Progenitor cell of endocrine pancreas (in vitro differentiated cells): ENCODE measurements around the gene GPRIN1. TPM values are rescaled to one million over a fixed set of nuclear protein-coding genes. Genes with fewer than 3 reads are reported as not detected.

ENCODE experiments used
- DNase-seq: peaks from one replicate; pipeline ENCODE4 v3.0.0; 2021; ENCODE audit warnings: low spot score; ENCODE audit not compliant: unreplicated experiment
- H3K27ac Mint-ChIP-seq: 2 replicates; pipeline ENCODE4 v1.8.0; 2021; ENCODE audit warnings: mild to moderate bottlenecking, moderate library complexity, mixed read lengths
- H3K27me3 Mint-ChIP-seq: 2 replicates; pipeline ENCODE4 v1.8.0; 2021; ENCODE audit warnings: mixed read lengths
- H3K36me3 Mint-ChIP-seq: 2 replicates; pipeline ENCODE4 v1.8.0; 2022; ENCODE audit warnings: mixed read lengths; ENCODE audit not compliant: insufficient read depth
- H3K4me1 Mint-ChIP-seq: 2 replicates; pipeline ENCODE4 v1.8.0; 2021; ENCODE audit warnings: low read depth, mixed read lengths
- H3K4me3 Mint-ChIP-seq: 2 replicates; pipeline ENCODE4 v1.8.0; 2021; ENCODE audit warnings: low read depth, mild to moderate bottlenecking, moderate library complexity, mixed read lengths
- H3K9me3 Mint-ChIP-seq: 2 replicates; pipeline ENCODE4 v1.8.0; 2021; ENCODE audit warnings: low read depth, mixed read lengths
- total RNA-seq: library from RNA; stranded (reverse); gene quantifications from 2 replicates; pipeline ENCODE4 v1.2.1, GENCODE V29; 2021
- TF ChIP-seq, protein P1 (sequence below): fragments of 200-600 bp; sonication (generic); IDR thresholded peaks from one replicate; pipeline ENCODE4 v1.5.0; 2021; ENCODE audit warnings: antibody characterized with exemption, mild to moderate bottlenecking; ENCODE audit not compliant: unreplicated experiment

The GPRIN1 gene
- total RNA-seq, 1 donor from 2014 or later, result 5.9 TPM

DNA sequence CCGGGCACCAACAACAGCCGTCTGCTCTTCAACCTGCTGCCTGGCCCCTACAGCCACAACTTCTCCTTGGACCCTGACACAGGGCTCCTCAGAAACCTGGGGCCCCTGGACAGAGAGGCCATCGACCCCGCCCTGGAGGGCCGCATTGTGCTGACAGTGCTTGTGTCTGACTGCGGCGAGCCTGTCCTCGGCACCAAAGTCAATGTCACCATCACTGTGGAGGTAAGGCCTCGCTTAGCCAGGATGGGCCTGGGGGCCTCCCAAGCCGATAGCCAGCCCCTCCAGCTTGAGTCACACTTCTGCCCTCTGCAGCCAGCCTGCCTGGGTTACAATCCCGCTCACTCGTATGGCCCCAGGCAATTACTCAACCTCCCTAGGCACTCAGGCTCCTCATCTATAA is 28.6 kb downstream of the GPRIN1 start:
- Mint-ChIP-seq H3K4me3 (no peak overlapping the region), H3K4me1 (peaks cover 1% of the 10 kb centered on the region), H3K27me3 (peaks cover 6% of the 10 kb centered on the region), H3K27ac (no peak overlapping the region), H3K36me3 (peaks cover 1% of the 10 kb centered on the region), H3K9me3 (no peaks in the 10 kb centered on the region)
- TF ChIP-seq, protein P1, sequence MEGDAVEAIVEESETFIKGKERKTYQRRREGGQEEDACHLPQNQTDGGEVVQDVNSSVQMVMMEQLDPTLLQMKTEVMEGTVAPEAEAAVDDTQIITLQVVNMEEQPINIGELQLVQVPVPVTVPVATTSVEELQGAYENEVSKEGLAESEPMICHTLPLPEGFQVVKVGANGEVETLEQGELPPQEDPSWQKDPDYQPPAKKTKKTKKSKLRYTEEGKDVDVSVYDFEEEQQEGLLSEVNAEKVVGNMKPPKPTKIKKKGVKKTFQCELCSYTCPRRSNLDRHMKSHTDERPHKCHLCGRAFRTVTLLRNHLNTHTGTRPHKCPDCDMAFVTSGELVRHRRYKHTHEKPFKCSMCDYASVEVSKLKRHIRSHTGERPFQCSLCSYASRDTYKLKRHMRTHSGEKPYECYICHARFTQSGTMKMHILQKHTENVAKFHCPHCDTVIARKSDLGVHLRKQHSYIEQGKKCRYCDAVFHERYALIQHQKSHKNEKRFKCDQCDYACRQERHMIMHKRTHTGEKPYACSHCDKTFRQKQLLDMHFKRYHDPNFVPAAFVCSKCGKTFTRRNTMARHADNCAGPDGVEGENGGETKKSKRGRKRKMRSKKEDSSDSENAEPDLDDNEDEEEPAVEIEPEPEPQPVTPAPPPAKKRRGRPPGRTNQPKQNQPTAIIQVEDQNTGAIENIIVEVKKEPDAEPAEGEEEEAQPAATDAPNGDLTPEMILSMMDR, result no peak
- no peak for DNase-seq

- DNase-seq, result no peak
- TF ChIP-seq, protein P1, result no peak
- no peak overlapping the region for H3K4me3 Mint-ChIP-seq
- no peak overlapping the region for H3K27ac Mint-ChIP-seq
- H3K36me3 Mint-ChIP-seq, result no peaks in the 10 kb centered on the region
- H3K9me3 Mint-ChIP-seq, result no peaks in the 10 kb centered on the region
- H3K4me1 Mint-ChIP-seq, result peaks cover 1% of the 10 kb centered on the region
- H3K27me3 Mint-ChIP-seq, result peaks cover 6% of the 10 kb centered on the region
Observed at GRCh38 chr5:176579323-176579722, 30.6 kb downstream of the GPRIN1 start.

- TF ChIP-seq, protein P1, result peak; percentile 71
- Mint-ChIP-seq H3K27ac (no peak overlapping the region), H3K27me3 (peaks cover 6% of the 10 kb centered on the region), H3K36me3 (no peaks in the 10 kb centered on the region), H3K4me1 (peaks cover 1% of the 10 kb centered on the region), H3K9me3 (no peaks in the 10 kb centered on the region), H3K4me3 (no peak overlapping the region)
- DNase-seq, result peak; percentile 65
Observed at GRCh38 chr5:176578391-176578808, 31.6 kb downstream of the GPRIN1 start.

- Mint-ChIP-seq H3K27ac (no peak overlapping the region), H3K36me3 (no peaks in the 10 kb centered on the region), H3K27me3 (peaks cover 13% of the 10 kb centered on the region), H3K4me1 (peaks cover 1% of the 10 kb centered on the region), H3K4me3 (no peak overlapping the region), H3K9me3 (no peaks in the 10 kb centered on the region)
- TF ChIP-seq, protein P1, result no peak
- no peak for DNase-seq
Observed at GRCh38 chr5:176577312-176578176, 32.4 kb downstream of the GPRIN1 start.

- no peak for DNase-seq
- Mint-ChIP-seq H3K4me3 (no peak overlapping the region), H3K9me3 (no peaks in the 10 kb centered on the region), H3K36me3 (no peaks in the 10 kb centered on the region), H3K27ac (peak overlapping the region; percentile 74), H3K27me3 (peaks cover 17% of the 10 kb centered on the region), H3K4me1 (peaks cover 1% of the 10 kb centered on the region)
- TF ChIP-seq, protein P1, result no peak
Observed at GRCh38 chr5:176575488-176576422, 34.2 kb downstream of the GPRIN1 start.
